Rectal smooth muscle tissue (tissue), 1 donor: Measurements from ENCODE around the gene TMEM238L.
A peak's percentile ranks its signal among the peaks of the same experiment; 100 is the strongest.

Experiments used
- H3K27ac ChIP-seq: one replicate; pipeline ENCODE4 v1.7.0; 2013; ENCODE audit warnings: low read depth, low read length, inconsistent platforms
- H3K27me3 ChIP-seq: one replicate; pipeline ENCODE4 v1.7.0; 2013; ENCODE audit warnings: low read length; ENCODE audit not compliant: control insufficient read depth, insufficient read depth
- H3K36me3 ChIP-seq: one replicate; pipeline ENCODE4 v1.7.0; 2013; ENCODE audit warnings: low read length; ENCODE audit not compliant: control insufficient read depth, insufficient read depth
- H3K4me1 ChIP-seq: one replicate; pipeline ENCODE4 v1.7.0; 2013; ENCODE audit warnings: low read length; ENCODE audit not compliant: control insufficient read depth, insufficient read depth
- H3K4me3 ChIP-seq: one replicate; pipeline ENCODE4 v1.7.0; 2013; ENCODE audit warnings: low read length
- H3K9ac ChIP-seq: one replicate; pipeline ENCODE4 v1.7.0; 2013; ENCODE audit warnings: low read length

The TMEM238L gene

DNA sequence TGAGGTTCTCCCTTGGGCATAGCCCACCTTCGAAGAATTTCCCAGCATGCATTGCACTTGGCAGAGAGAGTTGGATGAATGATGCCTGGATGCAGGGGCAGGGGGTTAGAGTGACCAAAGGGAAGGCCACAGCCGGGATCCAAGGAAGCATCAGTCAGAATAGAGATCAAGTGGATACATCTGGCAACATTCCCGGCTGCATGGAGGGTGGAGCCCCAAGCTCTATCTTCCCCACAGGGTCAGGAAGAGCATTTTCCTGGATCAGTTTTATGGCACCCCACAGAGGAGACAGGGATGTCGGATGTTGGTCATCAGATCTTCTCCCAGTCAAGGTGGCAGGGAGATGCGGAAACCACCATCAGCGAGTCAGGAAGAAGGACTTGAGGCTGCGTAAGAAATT is 21.0 kb upstream of the TMEM238L start:
- no peaks in the 10 kb centered on the region for H3K27me3 ChIP-seq
- no peaks in the 10 kb centered on the region for H3K4me1 ChIP-seq
- no peak overlapping the region for H3K27ac ChIP-seq
- H3K9ac ChIP-seq, result no peak overlapping the region
- H3K4me3 ChIP-seq, result no peak overlapping the region
- H3K36me3 ChIP-seq, result no peaks in the 10 kb centered on the region

DNA sequence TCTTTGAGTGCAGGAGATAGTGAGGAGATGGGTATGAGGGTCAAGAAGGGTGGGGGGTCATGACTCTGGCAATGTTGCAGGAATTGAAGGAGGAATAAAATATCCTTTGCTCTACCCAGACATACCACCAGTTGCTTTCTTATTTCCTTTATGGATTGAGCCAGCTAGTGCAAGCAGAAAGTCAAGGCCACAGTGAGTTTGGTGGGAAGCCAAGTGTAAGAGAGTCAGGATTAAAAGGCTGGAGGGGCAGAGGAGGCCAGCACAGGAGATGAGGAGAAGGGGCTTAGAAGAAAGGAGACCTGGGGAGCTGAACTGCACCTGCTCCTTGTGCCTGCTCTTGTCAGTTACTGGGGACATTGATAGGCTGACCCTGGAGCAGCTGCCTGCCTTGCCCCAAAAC is 17.9 kb upstream of the TMEM238L start:
- Histone ChIP-seq H3K4me3 (no peak overlapping the region), H3K4me1 (no peaks in the 10 kb centered on the region), H3K36me3 (no peaks in the 10 kb centered on the region), H3K27ac (no peak overlapping the region), H3K27me3 (no peaks in the 10 kb centered on the region), H3K9ac (no peak overlapping the region)

DNA sequence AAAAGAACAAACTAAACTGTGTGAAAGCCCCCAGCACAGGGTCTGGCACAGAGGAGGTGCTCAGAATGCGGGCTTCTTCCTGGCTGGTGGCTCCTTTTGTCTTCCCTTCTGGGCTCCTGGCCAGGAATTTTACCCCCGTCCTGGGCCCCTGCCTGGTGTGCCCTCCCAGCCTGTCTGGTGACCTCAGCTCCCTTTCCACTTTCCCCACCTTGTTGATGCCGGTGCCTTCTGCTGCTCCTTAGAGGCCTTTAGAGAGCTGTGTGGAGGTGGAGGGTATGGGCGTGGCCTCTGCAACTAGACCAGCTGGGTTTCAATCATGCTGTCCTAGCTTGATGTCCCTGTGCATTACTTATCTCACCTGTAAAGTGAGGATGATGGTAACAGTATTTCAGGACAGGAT is 17.2 kb upstream of the TMEM238L start:
- Histone ChIP-seq H3K4me3 (no peak overlapping the region), H3K27me3 (no peaks in the 10 kb centered on the region), H3K36me3 (no peaks in the 10 kb centered on the region), H3K27ac (no peak overlapping the region), H3K9ac (no peak overlapping the region), H3K4me1 (no peaks in the 10 kb centered on the region)

DNA sequence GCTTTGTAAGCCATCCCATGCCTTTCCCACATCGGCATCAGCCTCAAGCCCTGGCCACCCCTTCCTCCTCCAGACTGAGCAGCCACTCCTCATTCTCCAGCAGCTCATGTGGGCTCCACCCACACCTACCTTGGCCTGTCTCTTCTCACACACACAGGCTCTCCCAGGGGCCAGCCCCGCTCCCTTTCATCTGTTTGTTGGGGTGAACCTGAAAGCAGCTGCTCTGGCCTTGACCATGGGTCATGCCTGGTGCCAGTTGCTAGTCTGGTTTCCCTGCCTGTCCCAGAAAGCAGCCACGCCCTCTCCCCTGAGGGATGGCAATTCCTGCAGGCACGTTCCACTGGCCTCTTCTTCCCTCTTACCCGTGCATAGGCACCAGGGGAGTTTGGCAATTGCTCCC is 11.4 kb upstream of the TMEM238L start:
- Histone ChIP-seq H3K27me3 (no peaks in the 10 kb centered on the region), H3K27ac (no peak overlapping the region), H3K36me3 (no peaks in the 10 kb centered on the region), H3K4me3 (no peak overlapping the region), H3K9ac (no peak overlapping the region), H3K4me1 (no peaks in the 10 kb centered on the region)

DNA sequence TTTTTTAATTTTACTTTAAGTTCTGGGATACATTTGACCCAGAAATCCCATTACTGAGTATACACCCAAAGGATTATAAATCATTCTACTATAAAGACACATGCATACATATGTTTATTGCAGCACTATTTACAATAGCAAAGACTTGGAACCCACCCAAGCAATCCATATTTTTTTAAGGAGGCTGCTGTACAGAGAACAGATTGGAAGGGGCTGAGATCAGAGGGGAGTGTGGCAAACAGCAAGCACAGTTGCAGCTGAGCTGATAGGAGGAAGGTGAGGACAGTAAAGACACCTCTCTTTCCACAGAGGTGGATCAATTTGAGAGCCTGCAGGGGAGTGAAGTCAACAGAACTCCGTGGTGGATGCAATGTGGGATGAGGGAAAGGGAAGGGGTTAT is 10.2 kb upstream of the TMEM238L start:
- no peak overlapping the region for H3K27ac ChIP-seq
- no peaks in the 10 kb centered on the region for H3K27me3 ChIP-seq
- H3K9ac ChIP-seq, result no peak overlapping the region
- H3K4me3 ChIP-seq, result no peak overlapping the region
- H3K36me3 ChIP-seq, result no peaks in the 10 kb centered on the region
- H3K4me1 ChIP-seq, result no peaks in the 10 kb centered on the region

DNA sequence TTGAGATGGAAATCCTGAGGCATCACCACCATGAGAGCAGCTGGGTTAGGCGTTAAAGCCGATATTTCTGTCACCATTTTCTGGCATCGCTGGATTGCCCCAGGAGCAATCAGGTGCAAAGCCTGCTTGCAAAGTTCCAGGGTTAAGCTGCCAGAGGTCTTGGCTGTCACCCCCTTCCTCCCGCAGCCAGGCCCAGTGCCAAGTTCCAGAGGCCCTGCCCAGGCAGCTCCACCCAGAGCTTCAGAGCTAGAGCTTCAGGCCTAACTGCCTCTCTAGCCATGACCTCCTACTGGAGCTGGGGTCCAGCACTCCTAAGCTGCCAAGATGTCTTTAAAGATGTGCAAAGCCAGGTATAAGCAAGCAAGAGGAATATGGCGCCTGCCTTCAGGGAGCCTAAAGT is 8.8 kb upstream of the TMEM238L start:
- Histone ChIP-seq H3K27me3 (no peaks in the 10 kb centered on the region), H3K27ac (no peak overlapping the region), H3K4me3 (no peak overlapping the region)

DNA sequence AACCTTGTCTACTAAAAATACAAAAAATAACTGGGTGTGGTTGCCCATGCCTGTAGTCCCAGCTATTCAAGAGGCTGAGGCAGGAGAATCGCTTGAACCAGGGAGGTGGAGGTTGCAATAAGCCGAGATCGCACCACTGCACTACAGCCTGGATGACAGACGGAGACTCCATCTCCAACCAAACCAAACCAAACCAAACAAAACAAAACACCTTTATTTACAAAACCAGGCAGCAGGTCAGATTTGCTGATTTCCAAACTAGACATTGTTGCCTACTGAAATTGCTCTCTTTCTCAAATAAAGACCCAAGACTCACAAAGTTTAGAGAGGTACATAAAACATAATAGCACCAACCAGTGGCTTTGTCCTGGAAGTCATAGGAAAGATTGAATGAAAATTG is 5.7 kb upstream of the TMEM238L start:
- no peaks in the 10 kb centered on the region for H3K36me3 ChIP-seq

More for the DNA sequence above, 8.8 kb upstream of the TMEM238L start:
- Histone ChIP-seq H3K36me3 (no peaks in the 10 kb centered on the region), H3K4me1 (no peaks in the 10 kb centered on the region), H3K9ac (no peak overlapping the region)

DNA sequence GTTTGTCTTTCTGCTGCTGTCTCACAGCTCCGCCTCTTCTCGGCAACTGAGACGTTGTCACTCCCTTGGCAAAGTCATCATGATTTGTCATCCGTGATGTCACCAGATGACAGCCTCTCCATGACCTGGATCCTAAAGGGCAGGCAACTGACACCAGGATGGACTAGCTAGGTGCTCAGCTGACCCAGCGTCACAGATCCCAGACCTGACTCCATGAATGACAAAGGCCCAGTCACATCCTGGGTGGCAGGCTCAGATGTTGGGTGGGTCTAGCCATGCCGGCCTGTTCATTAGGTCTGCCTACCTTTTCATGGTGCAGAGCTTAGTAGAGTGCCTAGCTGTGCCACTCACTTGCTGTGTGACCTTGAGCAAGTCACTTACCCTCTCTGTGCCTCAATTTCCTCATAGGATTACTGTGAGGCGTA is 3.8 kb upstream of the TMEM238L start:
- H3K36me3 ChIP-seq, result no peaks in the 10 kb centered on the region
- no peak overlapping the region for H3K27ac ChIP-seq
- H3K27me3 ChIP-seq, result no peaks in the 10 kb centered on the region
- H3K4me1 ChIP-seq, result no peaks in the 10 kb centered on the region
- no peak overlapping the region for H3K9ac ChIP-seq
- H3K4me3 ChIP-seq, result no peak overlapping the region

More for the DNA sequence above, 5.7 kb upstream of the TMEM238L start:
- Histone ChIP-seq H3K27ac (no peak overlapping the region), H3K27me3 (no peaks in the 10 kb centered on the region), H3K9ac (no peak overlapping the region), H3K4me1 (no peaks in the 10 kb centered on the region), H3K4me3 (no peak overlapping the region)

DNA sequence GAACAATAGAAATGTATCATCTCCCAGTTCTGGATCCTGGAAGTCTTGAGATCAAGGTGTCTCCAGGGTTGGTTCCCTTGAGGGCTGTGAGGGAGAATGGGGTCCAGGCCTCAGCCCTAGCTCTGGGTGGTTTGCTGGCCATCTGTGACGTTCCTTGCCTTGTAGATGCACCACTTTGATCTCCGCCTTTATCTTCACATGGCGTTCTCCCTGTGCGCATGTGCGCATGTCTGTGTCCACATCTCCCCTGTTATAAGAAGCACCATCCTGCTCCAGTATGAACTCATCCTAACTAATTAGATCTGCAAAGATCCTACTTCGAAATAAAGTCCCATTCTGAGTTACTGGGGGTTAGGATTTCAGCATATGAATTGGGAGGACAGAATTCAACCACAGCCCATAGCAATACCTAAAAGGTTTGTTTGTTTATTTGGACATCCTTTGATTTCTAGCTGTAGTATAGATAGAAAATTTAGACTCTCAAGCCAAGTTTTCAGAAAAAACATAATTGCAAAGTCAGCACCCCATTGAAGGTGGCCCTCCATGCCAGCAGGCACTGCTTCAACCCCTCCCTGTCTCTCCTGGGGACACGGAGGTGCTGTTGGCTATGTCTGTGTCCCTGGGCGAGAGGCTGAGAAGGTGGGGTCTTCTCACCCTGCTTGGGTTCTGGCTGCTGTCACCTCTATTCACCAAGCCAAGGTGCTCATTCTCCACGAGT is 2.8 kb upstream of the TMEM238L start:
- Histone ChIP-seq H3K27me3 (no peaks in the 10 kb centered on the region), H3K36me3 (no peaks in the 10 kb centered on the region), H3K27ac (no peak overlapping the region), H3K4me1 (no peaks in the 10 kb centered on the region), H3K4me3 (no peak overlapping the region), H3K9ac (no peak overlapping the region)

DNA sequence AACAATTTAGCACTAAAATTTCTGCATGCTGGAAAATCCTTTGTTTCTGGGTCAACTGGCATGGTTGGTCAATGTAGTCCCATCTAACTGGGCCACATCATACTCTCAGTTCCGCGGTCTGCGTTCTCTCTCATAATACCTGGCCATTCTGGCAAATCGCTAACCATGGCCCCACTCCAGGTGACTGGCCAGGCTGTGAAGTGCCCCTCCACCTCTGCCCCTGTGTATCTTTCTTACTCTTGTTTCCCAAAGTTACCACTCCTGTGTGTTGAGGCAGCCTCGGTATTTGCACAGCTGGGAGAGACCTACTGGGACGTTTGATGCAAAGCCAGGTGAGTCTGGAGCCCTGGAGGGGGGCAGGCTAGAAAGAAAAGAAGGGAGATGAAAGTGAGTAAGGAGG is 2.0 kb upstream of the TMEM238L start:
- no peak overlapping the region for H3K27ac ChIP-seq
- H3K4me3 ChIP-seq, result no peak overlapping the region
- no peaks in the 10 kb centered on the region for H3K36me3 ChIP-seq
- H3K9ac ChIP-seq, result no peak overlapping the region
- no peaks in the 10 kb centered on the region for H3K27me3 ChIP-seq
- H3K4me1 ChIP-seq, result no peaks in the 10 kb centered on the region

DNA sequence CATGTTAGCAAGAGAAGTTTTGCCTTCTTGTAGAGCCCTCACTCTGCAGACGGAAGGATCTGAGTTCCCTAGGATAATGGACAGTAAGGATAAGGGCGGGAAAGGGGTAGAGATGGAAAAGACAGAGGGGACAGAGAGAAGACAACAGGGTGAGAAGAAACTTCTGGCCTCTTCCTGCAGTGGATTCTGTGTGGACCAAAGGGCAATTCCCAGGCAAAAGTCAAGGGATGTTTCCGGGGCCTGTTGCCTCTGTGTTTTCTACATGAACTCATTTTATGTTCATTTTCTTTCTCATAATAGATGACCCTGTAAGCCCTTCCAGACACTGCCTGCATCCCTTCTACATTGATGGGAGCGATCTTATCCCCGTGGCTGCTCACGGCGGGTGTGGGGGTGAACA is 647 bp upstream of the TMEM238L start:
- H3K4me1 ChIP-seq, result no peaks in the 10 kb centered on the region
- H3K27ac ChIP-seq, result no peak overlapping the region
- H3K4me3 ChIP-seq, result peak overlapping the region; percentile 43
- H3K9ac ChIP-seq, result no peak overlapping the region
- no peaks in the 10 kb centered on the region for H3K27me3 ChIP-seq
- H3K36me3 ChIP-seq, result no peaks in the 10 kb centered on the region

DNA sequence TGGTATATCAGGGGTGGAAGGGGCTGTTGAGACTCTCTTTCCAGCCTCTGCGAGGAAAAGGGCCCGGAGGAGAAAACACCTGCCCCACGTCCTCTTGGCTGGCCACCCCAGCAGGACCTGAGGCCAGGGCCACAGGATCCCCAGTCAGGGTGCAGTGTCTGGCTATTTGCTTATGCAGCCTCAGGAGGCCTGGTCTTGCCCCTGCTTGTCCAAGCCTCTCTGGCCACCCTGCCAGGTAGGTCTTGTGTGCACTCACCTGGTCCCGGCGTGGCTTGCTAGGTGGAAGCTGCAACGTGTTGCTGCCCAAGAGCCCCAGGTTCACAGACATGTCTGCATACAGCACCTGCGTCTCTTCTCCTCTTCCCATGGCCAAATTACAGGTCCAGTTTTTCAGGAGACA is 549 bp downstream of the TMEM238L start:
- H3K4me3 ChIP-seq, result peak overlapping the region; percentile 75
- H3K27me3 ChIP-seq, result no peaks in the 10 kb centered on the region
- H3K4me1 ChIP-seq, result no peaks in the 10 kb centered on the region
- no peaks in the 10 kb centered on the region for H3K36me3 ChIP-seq
- peak overlapping the region; percentile 74 for H3K9ac ChIP-seq
- no peak overlapping the region for H3K27ac ChIP-seq

DNA sequence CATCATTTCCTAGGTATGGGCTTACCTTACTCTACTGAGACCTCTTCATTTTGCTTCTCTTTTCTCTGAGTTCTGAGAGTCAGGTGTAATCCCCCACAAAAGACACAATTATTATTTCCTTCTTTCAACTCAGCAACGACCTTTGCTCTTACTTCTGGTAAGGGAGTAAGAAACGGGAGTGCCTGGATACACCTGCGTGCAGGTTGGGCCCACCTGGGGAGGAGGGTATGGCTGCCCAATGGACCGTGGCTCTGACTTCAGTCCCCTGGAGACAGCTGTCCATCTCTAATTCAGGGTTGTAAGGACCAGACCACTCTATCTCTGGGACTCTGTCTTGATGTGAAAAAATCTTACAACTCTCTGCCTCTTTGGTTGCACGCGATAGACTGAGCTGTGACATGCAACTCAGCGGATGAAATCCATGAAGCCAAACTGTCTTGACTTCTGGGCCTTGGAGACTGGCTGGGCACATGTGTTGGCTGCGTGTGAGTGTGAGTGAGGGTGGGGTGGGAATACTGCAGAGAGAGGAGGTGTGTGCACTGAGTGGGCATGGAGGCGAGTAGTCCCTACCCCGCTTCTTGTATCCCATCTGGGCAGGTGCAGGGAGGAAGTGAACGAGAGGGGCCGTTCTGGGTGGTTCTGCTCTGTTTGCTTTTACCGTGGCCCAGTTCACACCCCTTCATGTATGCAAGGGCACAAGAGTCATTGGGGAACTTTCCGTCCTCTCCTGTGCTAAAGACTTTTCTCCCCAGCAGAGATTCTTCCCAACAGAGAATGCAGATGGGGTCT is 1.2 kb downstream of the TMEM238L start:
- Histone ChIP-seq H3K4me1 (no peaks in the 10 kb centered on the region), H3K9ac (peak overlapping the region; percentile 74), H3K4me3 (peak overlapping the region; percentile 75), H3K27me3 (no peaks in the 10 kb centered on the region), H3K36me3 (no peaks in the 10 kb centered on the region), H3K27ac (no peak overlapping the region)
